HG03025 (cell line): ENCODE results near the gene CELSR2.

Experiments used
- ATAC-seq: cut with Tn5 transposase; IDR thresholded peaks from one replicate; pipeline ENCODE4 v1.9.1; 2021; ENCODE audit warnings: mild to moderate bottlenecking, moderate library complexity; ENCODE audit not compliant: unreplicated experiment, low FRiP score

CELSR2 gene

DNA sequence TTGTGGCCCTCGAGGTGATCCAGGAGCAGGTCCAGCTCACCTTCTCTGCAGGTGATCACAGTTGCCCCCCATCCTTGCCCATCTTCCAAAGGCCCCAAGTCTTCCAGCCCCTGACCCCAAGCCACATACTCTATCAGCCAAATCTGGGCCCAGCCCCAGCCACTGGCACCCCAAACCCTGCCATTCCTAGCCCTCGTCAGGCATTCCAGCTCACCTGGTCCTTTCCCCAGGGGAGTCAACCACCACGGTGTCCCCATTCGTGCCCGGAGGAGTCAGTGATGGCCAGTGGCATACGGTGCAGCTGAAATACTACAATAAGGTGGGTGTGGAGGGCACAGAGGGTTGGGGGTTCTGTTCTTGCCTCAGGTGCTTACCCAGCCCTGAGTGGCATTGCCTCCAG, 12.2 kb downstream of the CELSR2 start:
- ATAC-seq: no peak

DNA sequence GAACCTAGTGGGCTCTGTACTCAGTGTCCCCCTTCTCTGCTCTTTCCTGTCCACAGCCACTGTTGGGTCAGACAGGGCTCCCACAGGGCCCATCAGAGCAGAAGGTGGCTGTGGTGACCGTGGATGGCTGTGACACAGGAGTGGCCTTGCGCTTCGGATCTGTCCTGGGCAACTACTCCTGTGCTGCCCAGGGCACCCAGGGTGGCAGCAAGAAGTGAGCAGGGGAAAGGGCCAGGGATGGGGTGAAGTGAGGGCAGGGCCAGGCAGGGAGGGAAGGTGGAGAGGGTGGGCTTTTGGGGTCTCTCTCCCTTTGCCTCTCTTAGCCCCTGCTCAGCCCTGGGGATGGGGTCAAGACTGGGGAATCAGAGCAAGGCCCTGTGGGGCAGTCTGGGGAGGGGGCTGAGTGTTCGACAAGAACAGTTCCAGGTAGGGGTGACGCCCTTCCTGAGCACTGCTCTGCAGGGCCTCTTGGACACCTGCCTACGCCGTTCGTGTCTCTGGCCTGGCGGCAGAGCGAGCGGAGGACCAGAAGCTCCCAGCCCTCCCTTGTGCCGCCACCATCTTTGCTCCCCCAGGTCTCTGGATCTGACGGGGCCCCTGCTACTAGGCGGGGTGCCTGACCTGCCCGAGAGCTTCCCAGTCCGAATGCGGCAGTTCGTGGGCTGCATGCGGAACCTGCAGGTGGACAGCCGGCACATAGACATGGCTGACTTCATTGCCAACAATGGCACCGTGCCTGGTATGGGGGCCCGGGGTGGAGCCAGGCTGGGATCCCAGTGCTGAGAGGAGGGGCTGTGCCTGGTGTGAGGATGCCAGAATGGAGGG, 13.1 kb downstream of the CELSR2 start:
- ATAC-seq: no peak

DNA sequence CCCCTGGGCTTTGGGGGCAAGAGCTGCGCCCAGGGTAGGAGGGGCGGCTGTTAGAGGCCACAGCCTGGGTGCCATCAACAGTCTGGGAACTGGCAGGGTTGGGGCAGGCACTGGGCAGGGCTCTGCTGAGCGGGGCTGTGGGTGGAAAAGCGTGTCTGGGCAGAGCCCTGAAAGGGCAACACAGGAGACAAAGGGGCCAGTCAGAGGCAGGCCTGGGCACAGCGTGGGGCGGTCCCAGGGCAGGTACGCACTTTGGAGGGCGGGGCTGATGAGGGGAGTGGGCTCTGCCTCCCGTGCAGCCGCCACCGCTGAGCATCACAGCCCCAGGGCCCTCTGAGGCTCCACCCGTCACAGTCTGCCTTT, 13.9 kb downstream of the CELSR2 start:
- ATAC-seq: no peak

DNA sequence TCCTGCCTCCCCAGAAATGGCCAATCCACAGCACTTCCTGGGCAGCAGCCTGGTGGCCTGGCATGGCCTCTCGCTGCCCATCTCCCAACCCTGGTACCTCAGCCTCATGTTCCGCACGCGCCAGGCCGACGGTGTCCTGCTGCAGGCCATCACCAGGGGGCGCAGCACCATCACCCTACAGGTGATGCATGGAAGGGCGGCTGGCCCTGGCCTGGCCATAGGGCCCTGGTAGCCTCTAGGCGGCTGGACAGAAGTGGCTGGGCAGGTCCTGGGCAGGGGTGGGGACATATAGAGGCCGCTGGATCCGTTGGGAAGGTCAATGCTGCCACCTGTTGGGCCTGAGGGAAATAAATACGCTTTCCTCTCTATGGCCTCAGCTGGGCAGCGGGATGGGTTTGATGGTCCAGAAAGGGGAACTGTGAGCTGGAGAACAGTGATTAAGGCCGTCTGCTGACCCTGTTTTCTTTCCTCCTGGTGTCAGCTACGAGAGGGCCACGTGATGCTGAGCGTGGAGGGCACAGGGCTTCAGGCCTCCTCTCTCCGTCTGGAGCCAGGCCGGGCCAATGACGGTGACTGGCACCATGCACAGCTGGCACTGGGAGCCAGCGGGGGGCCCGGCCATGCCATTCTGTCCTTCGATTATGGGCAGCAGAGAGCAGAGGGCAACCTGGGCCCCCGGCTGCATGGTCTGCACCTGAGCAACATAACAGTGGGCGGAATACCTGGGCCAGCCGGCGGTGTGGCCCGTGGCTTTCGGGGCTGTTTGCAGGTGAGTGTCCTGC, 14.4 kb downstream of the CELSR2 start:
- ATAC-seq: no peak

DNA sequence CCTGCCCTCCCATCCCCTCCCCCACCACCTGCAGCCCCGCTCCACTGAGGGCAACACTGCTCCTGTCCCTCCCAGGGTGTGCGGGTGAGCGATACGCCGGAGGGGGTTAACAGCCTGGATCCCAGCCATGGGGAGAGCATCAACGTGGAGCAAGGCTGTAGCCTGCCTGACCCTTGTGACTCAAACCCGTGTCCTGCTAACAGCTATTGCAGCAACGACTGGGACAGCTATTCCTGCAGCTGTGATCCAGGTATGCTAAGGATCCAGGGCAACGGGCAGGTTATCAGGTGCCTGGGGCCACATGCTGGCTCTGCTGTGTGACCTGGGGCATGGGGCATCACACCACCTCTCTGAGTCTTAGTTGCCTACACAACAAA, 15.0 kb downstream of the CELSR2 start:
- no peak for ATAC-seq

DNA sequence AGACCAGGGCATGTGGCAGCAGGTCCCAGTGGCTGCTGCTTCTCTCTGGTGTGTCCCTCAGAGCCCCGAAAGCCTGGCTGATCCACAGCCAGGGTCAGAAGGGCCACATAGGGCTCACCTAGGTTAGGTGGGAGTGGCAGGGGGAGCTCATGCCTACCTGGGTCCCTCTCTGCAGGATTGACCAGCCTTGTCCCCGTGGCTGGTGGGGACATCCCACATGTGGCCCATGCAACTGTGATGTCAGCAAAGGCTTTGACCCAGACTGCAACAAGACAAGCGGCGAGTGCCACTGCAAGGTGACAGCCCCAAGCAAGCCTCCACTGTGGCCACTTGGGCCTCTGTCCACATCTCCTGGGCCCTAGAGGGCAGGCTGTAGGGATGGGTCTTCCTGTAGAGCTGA, 15.7 kb downstream of the CELSR2 start:
- ATAC-seq: no peak

DNA sequence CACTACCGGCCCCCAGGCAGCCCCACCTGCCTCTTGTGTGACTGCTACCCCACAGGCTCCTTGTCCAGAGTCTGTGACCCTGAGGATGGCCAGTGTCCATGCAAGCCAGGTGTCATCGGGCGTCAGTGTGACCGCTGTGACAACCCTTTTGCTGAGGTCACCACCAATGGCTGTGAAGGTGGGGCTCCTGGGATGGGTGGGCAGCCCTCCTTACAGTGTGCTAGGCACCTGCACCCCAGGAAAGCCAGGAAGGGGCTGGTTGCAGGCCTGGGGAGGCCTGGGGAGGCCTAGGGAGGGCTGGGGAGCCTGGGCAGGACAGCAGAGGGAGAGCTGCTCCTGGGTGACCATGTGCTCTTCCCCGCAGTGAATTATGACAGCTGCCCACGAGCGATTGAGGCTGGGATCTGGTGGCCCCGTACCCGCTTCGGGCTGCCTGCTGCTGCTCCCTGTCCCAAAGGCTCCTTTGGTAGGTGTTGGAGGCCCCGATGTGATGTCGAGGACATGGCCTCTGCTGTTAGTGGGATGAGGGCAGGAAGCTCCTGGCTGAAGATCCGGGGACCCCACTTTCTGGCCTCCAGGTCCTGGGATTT, 16.5 kb downstream of the CELSR2 start:
- ATAC-seq: no peak

DNA sequence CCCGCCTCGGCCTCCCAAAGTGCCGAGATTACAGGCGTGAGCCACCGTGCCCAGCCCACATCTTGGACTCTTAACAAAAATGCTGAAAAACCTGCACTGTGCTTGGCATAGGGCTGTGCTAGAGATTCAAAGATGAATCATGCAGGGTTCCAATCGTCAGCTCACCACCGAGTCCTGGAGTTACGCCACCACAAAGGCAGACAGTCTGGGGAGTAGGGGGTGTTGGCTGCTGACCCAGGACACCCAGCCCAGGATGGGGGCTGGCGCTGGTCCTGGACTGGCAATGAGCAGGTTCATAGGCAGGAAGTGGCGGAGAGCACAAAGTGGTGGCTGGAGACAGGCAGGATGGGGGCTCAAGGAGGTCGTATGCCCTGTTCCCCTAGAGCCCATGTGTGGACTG, 17.6 kb downstream of the CELSR2 start:
- ATAC-seq: no peak

DNA sequence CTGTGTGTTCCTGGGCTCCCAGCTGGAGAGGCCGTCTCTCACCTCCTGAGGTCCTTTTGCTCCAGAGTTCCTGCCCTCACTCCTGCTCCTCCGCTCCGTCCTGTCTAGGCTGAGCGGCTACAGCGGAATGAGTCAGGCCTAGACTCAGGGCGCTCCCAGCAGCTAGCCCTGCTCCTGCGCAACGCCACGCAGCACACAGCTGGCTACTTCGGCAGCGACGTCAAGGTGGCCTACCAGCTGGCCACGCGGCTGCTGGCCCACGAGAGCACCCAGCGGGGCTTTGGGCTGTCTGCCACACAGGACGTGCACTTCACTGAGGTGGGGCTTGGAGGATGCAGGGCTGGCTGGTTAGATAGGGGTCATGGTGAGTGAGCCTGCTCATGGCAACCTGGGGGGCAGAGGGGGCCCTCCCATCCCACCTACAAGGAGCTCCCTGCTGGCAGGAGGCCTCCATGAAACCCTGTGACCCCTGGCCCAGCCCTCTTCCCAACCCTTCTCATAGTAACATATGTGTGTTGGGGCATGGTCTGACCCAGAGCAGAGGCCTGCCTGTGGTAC, 18.5 kb downstream of the CELSR2 start:
- no peak for ATAC-seq

DNA sequence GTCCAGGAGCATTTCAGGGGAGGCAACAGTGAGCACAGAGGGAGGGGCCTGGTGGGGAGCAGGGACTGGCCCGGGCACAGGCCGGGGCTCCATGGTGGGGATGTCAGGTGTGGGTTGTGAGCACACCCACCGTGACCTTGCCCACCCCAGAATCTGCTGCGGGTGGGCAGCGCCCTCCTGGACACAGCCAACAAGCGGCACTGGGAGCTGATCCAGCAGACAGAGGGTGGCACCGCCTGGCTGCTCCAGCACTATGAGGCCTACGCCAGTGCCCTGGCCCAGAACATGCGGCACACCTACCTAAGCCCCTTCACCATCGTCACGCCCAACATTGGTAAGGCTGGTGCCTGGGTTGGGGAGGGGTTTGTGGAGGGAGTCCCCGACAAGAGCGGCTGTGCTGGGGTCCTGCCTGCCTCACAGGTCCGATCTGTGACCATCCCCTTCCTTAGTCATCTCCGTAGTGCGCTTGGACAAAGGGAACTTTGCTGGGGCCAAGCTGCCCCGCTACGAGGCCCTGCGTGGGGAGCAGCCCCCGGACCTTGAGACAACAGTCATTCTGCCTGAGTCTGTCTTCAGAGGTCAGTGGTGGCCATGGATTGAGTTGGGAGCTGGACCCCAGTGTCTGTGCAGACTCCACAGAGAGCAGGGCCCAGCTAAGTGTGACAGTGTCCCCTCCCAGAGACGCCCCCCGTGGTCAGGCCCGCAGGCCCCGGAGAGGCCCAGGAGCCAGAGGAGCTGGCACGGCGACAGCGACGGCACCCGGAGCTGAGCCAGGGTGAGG, 19.3 kb downstream of the CELSR2 start:
- no peak for ATAC-seq

DNA sequence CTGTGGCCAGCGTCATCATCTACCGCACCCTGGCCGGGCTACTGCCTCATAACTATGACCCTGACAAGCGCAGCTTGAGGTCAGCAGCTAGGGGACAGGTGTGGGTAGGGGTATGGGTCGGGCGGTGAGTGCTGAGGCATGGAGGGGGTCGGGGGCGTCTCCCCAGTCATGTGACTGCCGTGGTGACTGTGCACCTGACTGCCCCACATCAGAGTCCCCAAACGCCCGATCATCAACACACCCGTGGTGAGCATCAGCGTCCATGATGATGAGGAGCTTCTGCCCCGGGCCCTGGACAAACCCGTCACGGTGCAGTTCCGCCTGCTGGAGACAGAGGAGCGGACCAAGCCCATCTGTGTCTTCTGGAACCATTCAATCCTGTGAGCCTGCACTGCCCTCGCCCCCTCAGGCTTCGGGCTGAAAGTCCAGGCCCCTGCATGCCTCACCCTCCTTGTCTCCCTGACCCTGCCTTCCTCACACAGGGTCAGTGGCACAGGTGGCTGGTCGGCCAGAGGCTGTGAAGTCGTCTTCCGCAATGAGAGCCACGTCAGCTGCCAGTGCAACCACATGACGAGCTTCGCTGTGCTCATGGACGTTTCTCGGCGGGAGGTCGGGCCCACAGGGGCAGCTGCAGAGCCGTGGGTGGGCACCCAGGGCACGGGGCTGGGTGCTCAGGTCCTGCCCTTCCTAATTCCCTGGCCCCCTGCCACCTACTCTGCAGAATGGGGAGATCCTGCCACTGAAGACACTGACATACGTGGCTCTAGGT, 20.1 kb downstream of the CELSR2 start:
- ATAC-seq: no peak

DNA sequence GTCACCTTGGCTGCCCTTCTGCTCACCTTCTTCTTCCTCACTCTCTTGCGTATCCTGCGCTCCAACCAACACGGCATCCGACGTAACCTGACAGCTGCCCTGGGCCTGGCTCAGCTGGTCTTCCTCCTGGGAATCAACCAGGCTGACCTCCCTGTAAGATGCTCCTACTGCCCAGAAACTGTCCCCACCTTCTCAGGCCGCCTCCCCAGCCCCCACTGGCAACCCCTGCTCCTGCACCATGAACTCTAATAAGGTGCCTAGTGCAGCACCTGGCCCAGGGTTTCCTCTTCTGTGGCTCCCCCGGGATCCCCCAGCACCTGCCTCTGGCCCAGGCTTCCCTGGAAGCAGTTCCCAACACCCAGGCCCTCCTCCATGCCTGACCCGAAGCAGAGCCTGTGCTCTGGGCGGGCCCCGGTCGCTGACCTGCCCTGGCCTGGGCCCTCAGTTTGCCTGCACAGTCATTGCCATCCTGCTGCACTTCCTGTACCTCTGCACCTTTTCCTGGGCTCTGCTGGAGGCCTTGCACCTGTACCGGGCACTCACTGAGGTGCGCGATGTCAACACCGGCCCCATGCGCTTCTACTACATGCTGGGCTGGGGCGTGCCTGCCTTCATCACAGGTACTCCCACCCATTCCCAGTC, 20.8 kb downstream of the CELSR2 start:
- ATAC-seq: no peak

DNA sequence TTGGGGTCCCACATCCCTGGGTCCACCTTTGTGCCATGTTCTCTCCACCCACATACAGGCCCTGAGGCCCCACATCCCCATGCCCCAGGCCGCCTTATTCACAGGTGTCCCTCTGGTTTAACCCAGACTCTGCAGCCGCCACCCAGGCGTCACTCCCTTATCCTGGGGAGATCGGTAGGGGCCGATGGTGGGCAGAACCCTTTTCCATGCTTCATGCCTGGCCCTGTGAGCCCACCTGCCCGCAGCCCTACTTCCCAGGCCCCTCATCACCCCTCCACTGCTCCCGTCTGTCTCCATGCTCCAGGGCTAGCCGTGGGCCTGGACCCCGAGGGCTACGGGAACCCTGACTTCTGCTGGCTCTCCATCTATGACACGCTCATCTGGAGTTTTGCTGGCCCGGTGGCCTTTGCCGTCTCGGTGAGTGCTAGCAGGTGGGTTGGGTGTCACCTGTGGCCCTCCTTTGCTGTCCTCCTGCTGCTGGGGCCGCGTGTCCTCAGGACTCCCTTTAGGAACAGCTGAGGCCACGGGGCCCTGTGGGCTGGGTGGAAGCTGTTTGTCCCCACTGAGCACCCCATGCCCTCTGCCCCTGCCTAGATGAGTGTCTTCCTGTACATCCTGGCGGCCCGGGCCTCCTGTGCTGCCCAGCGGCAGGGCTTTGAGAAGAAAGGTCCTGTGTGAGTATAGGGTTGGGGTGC, 21.4 kb downstream of the CELSR2 start:
- ATAC-seq: no peak

DNA sequence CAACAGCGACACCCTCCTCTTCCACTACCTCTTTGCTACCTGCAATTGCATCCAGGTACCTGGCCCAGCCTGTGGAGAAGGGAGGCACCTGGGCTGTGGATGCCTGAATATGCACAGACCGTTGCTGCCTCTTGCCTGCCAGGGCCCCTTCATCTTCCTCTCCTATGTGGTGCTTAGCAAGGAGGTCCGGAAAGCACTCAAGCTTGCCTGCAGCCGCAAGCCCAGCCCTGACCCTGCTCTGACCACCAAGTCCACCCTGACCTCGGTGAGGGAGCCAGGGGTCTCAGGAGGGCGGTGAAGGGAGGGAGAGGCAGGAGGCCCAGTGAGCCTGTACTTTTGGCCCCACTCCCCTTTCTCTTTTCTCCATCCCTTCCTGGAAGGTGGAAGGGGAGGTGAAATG, 22.1 kb downstream of the CELSR2 start:
- no peak for ATAC-seq

DNA sequence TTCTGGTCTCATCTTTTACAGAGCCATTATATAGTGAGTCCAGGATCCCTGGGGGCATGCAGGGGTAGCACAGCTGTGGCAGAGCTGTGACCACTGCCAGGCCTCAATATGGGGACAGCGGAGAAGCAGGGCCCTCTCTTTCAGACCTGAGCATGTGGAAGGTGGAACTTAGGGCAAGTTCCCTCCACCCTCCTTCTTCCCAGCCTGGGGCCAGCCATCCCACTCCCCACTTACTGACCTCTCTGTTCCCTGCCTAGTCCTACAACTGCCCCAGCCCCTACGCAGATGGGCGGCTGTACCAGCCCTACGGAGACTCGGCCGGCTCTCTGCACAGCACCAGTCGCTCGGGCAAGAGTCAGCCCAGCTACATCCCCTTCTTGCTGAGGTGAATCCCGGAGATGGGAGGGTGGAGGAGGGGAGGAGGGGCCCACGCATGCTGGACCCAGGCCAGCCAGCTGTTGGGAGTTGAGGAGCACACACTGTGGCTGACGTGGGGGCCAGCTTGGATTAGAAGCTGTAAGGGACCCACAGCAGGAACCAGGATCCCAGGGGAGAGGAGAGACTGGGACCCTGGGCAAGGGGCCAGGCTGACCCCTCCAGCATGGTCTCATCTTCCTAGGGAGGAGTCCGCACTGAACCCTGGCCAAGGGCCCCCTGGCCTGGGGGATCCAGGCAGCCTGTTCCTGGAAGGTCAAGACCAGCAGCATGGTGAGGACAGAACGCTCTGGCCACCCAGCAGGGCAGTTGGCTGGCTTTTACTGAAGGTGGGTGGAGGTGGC, 22.9 kb downstream of the CELSR2 start:
- ATAC-seq: no peak

DNA sequence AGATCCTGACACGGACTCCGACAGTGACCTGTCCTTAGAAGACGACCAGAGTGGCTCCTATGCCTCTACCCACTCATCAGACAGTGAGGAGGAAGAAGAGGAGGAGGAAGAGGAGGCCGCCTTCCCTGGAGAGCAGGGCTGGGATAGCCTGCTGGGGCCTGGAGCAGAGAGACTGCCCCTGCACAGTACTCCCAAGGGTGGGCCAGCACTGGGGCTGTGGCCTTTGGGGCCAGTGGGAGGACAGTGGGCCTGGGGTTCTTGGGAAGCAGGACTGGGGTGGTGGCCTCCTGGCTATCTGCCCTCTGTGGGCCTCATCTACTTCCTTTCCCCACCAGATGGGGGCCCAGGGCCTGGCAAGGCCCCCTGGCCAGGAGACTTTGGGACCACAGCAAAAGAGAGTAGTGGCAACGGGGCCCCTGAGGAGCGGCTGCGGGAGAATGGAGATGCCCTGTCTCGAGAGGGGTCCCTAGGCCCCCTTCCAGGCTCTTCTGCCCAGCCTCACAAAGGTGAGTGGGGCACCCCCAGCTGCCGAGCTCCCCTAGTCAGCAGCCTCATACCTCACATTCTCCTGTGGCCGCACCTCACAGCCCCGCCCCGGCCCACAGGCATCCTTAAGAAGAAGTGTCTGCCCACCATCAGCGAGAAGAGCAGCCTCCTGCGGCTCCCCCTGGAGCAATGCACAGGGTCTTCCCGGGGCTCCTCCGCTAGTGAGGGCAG, 23.6 kb downstream of the CELSR2 start:
- ATAC-seq: no peak

DNA sequence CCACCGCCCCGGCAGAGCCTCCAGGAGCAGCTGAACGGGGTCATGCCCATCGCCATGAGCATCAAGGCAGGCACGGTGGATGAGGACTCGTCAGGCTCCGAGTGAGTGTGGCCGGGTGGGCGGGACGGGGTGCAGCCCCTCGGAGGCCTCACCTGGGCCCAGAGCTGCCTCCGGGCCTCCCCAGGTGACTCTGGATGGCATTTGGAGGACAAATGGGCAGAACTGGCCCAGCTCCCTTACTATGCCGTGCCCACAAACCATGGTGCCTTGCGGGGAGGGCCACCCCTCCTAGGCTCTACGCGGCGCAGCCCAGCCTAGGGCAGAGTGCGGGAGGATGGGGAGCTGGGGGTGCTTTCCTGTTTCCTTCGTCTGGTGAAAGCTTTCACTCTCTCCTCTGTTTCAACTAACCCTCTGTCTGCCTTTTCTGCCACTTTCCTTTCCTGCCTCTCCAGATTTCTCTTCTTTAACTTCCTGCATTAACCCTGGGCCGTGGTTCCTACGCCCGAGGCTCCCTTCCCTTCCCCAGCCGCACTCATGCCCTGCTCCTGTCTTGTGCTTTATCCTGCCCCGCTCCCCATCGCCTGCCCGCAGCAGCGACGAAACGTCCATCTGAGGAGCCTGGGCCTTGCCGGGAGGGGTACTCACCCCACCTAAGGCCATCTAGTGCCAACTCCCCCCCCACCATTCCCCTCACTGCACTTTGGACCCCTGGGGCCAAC, 24.4 kb downstream of the CELSR2 start:
- no peak for ATAC-seq
